Stomach (tissue), 4 donors: Measurements from ENCODE around the gene ELMO1.

ENCODE experiments used
- CTCF ChIP-seq, 7 experiments: fragments of 450-650 bp in 4 of 7; fragments of 200-600 bp in 3 of 7; sonication (generic) in 3 of 7; IDR thresholded peaks; one replicate each; pipeline ENCODE4 v1.5.1; 2016 to 2019; ENCODE audit warnings: antibody characterized with exemption in 7 of 7, control low read depth in 2 of 7, mild to moderate bottlenecking in 1 of 7
- EP300 ChIP-seq: sonication (generic); formaldehyde crosslinking; IDR thresholded peaks from one replicate; pipeline ENCODE4 v1.6.1; 2017; ENCODE audit warnings: antibody characterized with exemption
- POLR2A ChIP-seq, 4 donors: fragments of 450-650 bp; IDR thresholded peaks; one replicate each; pipeline ENCODE4 v1.6.1; 2016; ENCODE audit warnings: antibody characterized with exemption in 4 of 4, control low read depth in 2 of 4, mild to moderate bottlenecking in 1 of 4, moderate library complexity in 1 of 4
- POLR2AphosphoS5 ChIP-seq, 3 donors: sonication (generic); formaldehyde crosslinking; IDR thresholded peaks; one replicate each; pipeline ENCODE4 v1.6.1; 2016; ENCODE audit warnings: antibody characterized with exemption in 3 of 3

GRCh38 chr7:36999626-37000485 lies 448.8 kb downstream of the ELMO1 start:
- TF ChIP-seq CTCF (IDR thresholded peaks at IDR 0.05) (no peak), EP300 (no peak), POLR2AphosphoS5 (IDR thresholded peaks at IDR 0.05) (no peak), POLR2A (IDR thresholded peaks at IDR 0.05) (no peak)
